Mucosa of rectum (tissue), 2 donors: ENCODE data around the gene CABYR.

ENCODE experiments used
- H3K27ac ChIP-seq, 2 donors: one replicate each; pipeline ENCODE4 v1.7.0; 2013; ENCODE audit warnings: inconsistent platforms in 2 of 2, low read depth in 2 of 2, low read length in 2 of 2
- H3K27me3 ChIP-seq, 2 donors: one replicate each; pipeline ENCODE4 v1.7.0; 2013; ENCODE audit warnings: low read length in 2 of 2; ENCODE audit not compliant: control insufficient read depth in 2 of 2, insufficient read depth in 2 of 2
- H3K36me3 ChIP-seq, 2 donors: one replicate each; pipeline ENCODE4 v1.7.0; 2013; ENCODE audit warnings: low read length in 2 of 2; ENCODE audit not compliant: control insufficient read depth in 2 of 2, insufficient read depth in 2 of 2
- H3K4me1 ChIP-seq, 2 donors: one replicate each; pipeline ENCODE4 v1.7.0; 2013; ENCODE audit warnings: low read length in 2 of 2, mild to moderate bottlenecking in 1 of 2; ENCODE audit not compliant: control insufficient read depth in 2 of 2, insufficient read depth in 2 of 2
- H3K4me3 ChIP-seq, 2 donors: one replicate each; pipeline ENCODE4 v1.7.0; 2013; ENCODE audit warnings: low read length in 2 of 2
- H3K9ac ChIP-seq, 2 donors: one replicate each; pipeline ENCODE4 v1.7.0; 2013; ENCODE audit warnings: low read length in 2 of 2, low read depth in 1 of 2, mild to moderate bottlenecking in 1 of 2
- H3K9me3 ChIP-seq, 2 donors: one replicate each; pipeline ENCODE4 v1.7.0; 2013; ENCODE audit warnings: low read length in 2 of 2; ENCODE audit not compliant: control insufficient read depth in 2 of 2
- donor health status: healthy.
- donor health status: Normal muscosa, but diverticular disease.

CABYR gene

DNA sequence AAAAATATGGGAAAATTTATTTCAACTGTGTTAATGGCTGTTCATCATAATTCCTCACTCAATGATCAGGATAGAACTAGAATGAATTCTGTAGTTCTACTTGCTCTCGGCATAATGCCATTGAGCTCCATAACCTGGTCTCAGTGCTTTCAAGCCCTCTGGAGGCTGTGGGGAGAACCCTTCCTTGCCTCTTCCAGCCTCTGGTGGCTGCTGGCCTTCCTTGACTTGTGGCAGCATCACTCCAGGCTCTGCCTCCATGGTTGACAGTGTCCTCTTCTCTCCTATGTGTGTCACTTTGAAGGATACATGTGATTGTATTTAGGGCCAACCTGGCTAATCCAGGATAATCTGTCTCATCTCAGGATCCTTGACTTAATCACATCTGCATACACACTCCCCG lies 26.9 kb upstream of the CABYR start:
- H3K4me3 ChIP-seq: no peak overlapping the region
- H3K36me3 ChIP-seq: peaks cover 0 to 4% of the 10 kb centered on the region in 2 donors
- H3K9ac ChIP-seq: no peak overlapping the region
- H3K9me3 ChIP-seq: no peaks in the 10 kb centered on the region
- no peaks in the 10 kb centered on the region for H3K27me3 ChIP-seq
- no peak overlapping the region for H3K27ac ChIP-seq
- no peaks in the 10 kb centered on the region for H3K4me1 ChIP-seq

GRCh38 chr18:24112464-24112863 lies 26.4 kb upstream of the CABYR start:
- Histone ChIP-seq H3K27me3 (no peaks in the 10 kb centered on the region), H3K9me3 (no peaks in the 10 kb centered on the region), H3K4me3 (no peak overlapping the region), H3K9ac (no peak overlapping the region), H3K27ac (no peak overlapping the region), H3K4me1 (no peaks in the 10 kb centered on the region), H3K36me3 (peaks cover 0 to 4% of the 10 kb centered on the region in 2 donors)

DNA sequence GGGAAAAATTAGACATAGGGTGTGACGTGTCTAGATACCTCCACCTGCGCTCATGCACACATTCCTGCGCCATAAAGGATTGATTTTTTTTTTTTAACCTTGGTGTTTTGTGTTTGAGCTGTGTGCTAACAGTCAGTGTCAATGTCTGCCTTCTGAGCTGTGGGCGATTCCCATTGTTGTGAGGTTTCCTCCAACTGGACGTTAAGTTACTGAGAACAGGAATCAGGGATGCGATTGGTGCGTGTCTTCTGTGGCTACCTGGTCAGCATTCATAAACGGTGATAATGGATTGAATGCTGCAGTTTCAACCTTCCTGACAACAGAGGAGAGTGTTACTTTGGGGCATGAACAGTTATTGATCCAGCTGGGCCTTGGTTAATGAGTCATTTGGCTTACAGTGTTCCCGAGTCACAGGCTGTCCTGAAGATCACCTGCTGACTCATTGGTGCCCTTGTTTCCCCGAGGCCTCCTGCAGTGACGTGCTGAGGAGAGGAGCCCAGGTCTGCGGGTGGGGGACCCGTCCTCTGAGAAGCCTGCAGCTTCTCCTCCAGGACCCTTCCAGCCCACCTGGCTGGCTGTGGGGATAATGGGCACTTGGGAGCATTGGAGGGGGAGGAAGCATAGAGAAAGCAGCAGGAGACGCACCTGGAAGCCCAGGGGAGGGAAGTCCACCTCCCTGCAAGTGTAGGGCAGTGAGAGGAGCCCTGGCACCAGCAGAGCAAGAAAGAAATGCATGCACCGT lies 25.8 kb upstream of the CABYR start:
- Histone ChIP-seq H3K27me3 (no peaks in the 10 kb centered on the region), H3K4me1 (no peaks in the 10 kb centered on the region), H3K9ac (no peak overlapping the region), H3K27ac (no peak overlapping the region), H3K36me3 (peaks cover 0 to 4% of the 10 kb centered on the region in 2 donors), H3K4me3 (no peak overlapping the region), H3K9me3 (no peaks in the 10 kb centered on the region)

- Histone ChIP-seq H3K4me3 (no peak overlapping the region), H3K27ac (no peak overlapping the region)
Measured at GRCh38 chr18:24114924-24115549, 23.8 kb upstream of the CABYR start.

DNA sequence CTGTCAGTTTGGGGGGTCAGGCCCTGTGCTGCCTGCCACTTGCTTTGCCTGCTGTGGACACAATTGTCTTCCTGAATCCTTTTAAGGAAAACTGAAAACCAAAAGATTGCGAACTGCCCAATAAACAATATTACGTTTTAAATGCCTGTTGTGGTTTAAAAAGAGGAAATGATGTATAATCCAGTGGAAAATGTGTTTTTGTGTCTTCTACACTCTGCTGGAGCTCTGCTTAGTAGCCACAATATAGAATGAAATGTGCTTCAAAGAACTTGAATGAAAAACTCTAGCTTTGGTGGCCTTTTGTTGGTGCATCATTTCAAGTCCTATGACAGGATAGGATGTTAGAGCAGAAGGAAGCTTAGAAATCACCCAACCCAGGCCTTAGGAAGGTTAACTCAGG lies 23.2 kb upstream of the CABYR start:
- H3K36me3 ChIP-seq: peaks cover 0 to 4% of the 10 kb centered on the region in 2 donors
- no peak overlapping the region for H3K9ac ChIP-seq
- H3K4me3 ChIP-seq: no peak overlapping the region
- no peak overlapping the region for H3K27ac ChIP-seq
- H3K9me3 ChIP-seq: no peaks in the 10 kb centered on the region
- H3K27me3 ChIP-seq: no peaks in the 10 kb centered on the region
- no peaks in the 10 kb centered on the region for H3K4me1 ChIP-seq

More at GRCh38 chr18:24114924-24115549, 23.8 kb upstream of the CABYR start:
- Histone ChIP-seq H3K36me3 (peaks cover 0 to 4% of the 10 kb centered on the region in 2 donors), H3K9me3 (no peaks in the 10 kb centered on the region), H3K27me3 (no peaks in the 10 kb centered on the region), H3K4me1 (no peaks in the 10 kb centered on the region), H3K9ac (no peak overlapping the region)

- Histone ChIP-seq H3K27ac (no peak overlapping the region), H3K27me3 (no peaks in the 10 kb centered on the region), H3K9ac (no peak overlapping the region), H3K4me1 (no peaks in the 10 kb centered on the region), H3K4me3 (no peak overlapping the region), H3K36me3 (peaks cover 0 to 2% of the 10 kb centered on the region in 2 donors), H3K9me3 (no peaks in the 10 kb centered on the region)
Measured at GRCh38 chr18:24118750-24119577, 19.9 kb upstream of the CABYR start.

GRCh38 chr18:24120676-24121075 lies 18.2 kb upstream of the CABYR start:
- Histone ChIP-seq H3K27ac (no peak overlapping the region), H3K4me1 (no peaks in the 10 kb centered on the region), H3K27me3 (no peaks in the 10 kb centered on the region), H3K4me3 (no peak overlapping the region), H3K36me3 (peaks cover 0 to 4% of the 10 kb centered on the region in 2 donors), H3K9ac (no peak overlapping the region), H3K9me3 (no peaks in the 10 kb centered on the region)

GRCh38 chr18:24121625-24122024 lies 17.2 kb upstream of the CABYR start:
- no peaks in the 10 kb centered on the region for H3K9me3 ChIP-seq
- peaks cover 0 to 4% of the 10 kb centered on the region in 2 donors for H3K36me3 ChIP-seq
- no peaks in the 10 kb centered on the region for H3K4me1 ChIP-seq
- no peak overlapping the region for H3K4me3 ChIP-seq
- no peak overlapping the region for H3K27ac ChIP-seq
- no peak overlapping the region for H3K9ac ChIP-seq
- no peaks in the 10 kb centered on the region for H3K27me3 ChIP-seq

GRCh38 chr18:24126155-24126961 lies 12.5 kb upstream of the CABYR start:
- Histone ChIP-seq H3K27me3 (no peaks in the 10 kb centered on the region), H3K4me3 (no peak overlapping the region), H3K9me3 (no peaks in the 10 kb centered on the region), H3K9ac (no peak overlapping the region), H3K27ac (no peak overlapping the region), H3K4me1 (no peaks in the 10 kb centered on the region), H3K36me3 (peaks cover 0 to 4% of the 10 kb centered on the region in 2 donors)
